H1 (cell line): ENCODE measurements around the gene SLC39A11. TPM values are rescaled to one million over a fixed set of nuclear protein-coding genes. Genes with fewer than 3 reads are reported as not detected.

ENCODE experiments used
- ATF3 ChIP-seq: IDR thresholded peaks from 2 replicates; pipeline ENCODE4 v1.6.1; 2011; ENCODE audit warnings: low read depth, mild to moderate bottlenecking, low read length; ENCODE audit not compliant: insufficient read depth
- CBX5 ChIP-seq: fragments of 300-800, 300-1000 bp; sonication (generic); IDR thresholded peaks from 2 replicates; pipeline ENCODE4 v1.7.1; 2016; ENCODE audit warnings: antibody characterized with exemption, low read length, low read depth
- EP300 ChIP-seq, 2 experiments: IDR thresholded peaks; 1 replicate in 1 of 2; 2 replicates in 1 of 2; pipeline ENCODE4 v1.6.1; 2011 to 2012; ENCODE audit warnings: low read depth in 2 of 2, low read length in 2 of 2, mild to moderate bottlenecking in 2 of 2, borderline replicate concordance in 1 of 2, inconsistent platforms in 1 of 2, moderate library complexity in 1 of 2
- GTF2F1 ChIP-seq: IDR thresholded peaks from 2 replicates; pipeline ENCODE4 v1.6.1; 2012; ENCODE audit warnings: low read depth, low read length, improper control_type of control experiment, borderline replicate concordance
- JUN ChIP-seq: IDR thresholded peaks from 2 replicates; pipeline ENCODE4 v1.6.1; 2011; ENCODE audit warnings: low read depth, mild to moderate bottlenecking, improper control_type of control experiment, low read length
- NANOG ChIP-seq: IDR thresholded peaks from 2 replicates; pipeline ENCODE4 v1.6.1; 2011; ENCODE audit warnings: low read length, low read depth, mild to moderate bottlenecking, inconsistent platforms; ENCODE audit not compliant: insufficient read depth, poor library complexity, severe bottlenecking
- RFX5 ChIP-seq: IDR thresholded peaks from 2 replicates; pipeline ENCODE4 v1.6.1; 2011; ENCODE audit warnings: low read depth, low read length, improper control_type of control experiment, borderline replicate concordance
- SIN3A ChIP-seq, 2 experiments: IDR thresholded peaks in 1 of 2; conservative IDR thresholded peaks in 1 of 2; 2 replicates each; pipeline ENCODE4 v1.6.1; 2011 to 2012; ENCODE audit warnings: low read length in 2 of 2, improper control_type of control experiment in 1 of 2, low read depth in 1 of 2, mild to moderate bottlenecking in 1 of 2
- ZNF274 ChIP-seq: IDR thresholded peaks from 2 replicates; pipeline ENCODE4 v1.7.0; 2012; ENCODE audit warnings: low read length, borderline replicate concordance; ENCODE audit errors: extremely low read depth
- polyA plus RNA-seq, 7 experiments: library from polyadenylated mRNA; depleted of rRNA in 3 of 7; stranded (reverse) in 5 of 7; unstranded in 2 of 7; fragments of >200 nt in 5 of 7; fragments of 200-250 nt in 2 of 7; gene quantifications; 1 replicate in 5 of 7; 2 replicates in 1 of 7; 4 replicates in 1 of 7; pipeline versions ENCODE4 v1.2.1 to v1.2.3, GENCODE V29; 2011 to 2013; ENCODE audit warnings: missing spikeins in 2 of 7, mixed read lengths in 2 of 7
- total RNA-seq: library from RNA; stranded (reverse); fragmentation: NEBNext Ultra II Directional; extraction: Animal tissue kit (Norgen Biotek cat#: 25700); gene quantifications from 2 replicates; pipeline ENCODE4 v1.2.1, GENCODE V29; 2021

SLC39A11 gene
- total and polyA plus RNA-seq, 2 of the 8 experiments (the other 6 are each of a cell fraction or from before 2014, with no cell fraction given) = 12.2 to 19.6 TPM

- TF ChIP-seq ZNF274 = no peak
- TF ChIP-seq GTF2F1 = no peak
- TF ChIP-seq ATF3 = no peak
- TF ChIP-seq EP300 (IDR thresholded peaks at IDR 0.05; ENCODE audit: borderline replicate concordance in 1 of 2, low read depth in 2 of 2, low read length in 2 of 2) = no peak
- no peak for TF ChIP-seq NANOG
- no peak for TF ChIP-seq RFX5
- no peak for TF ChIP-seq SIN3A (conservative IDR thresholded peaks at IDR 0.05 in 1 of 2, IDR thresholded peaks at IDR 0.05 in 1 of 2; ENCODE audit: low read depth in 1 of 2, low read length in 2 of 2)
- TF ChIP-seq CBX5 = no peak
- no peak for TF ChIP-seq JUN
These were observed 201.8 kb downstream of the SLC39A11 start (continued) for GRCh38 chr17:72890711-72891110.
